Mammary microvascular endothelial cell (primary cell): ENCODE data around the gene VMAC. TPM values are rescaled to one million over a fixed set of nuclear protein-coding genes. Genes with fewer than 3 reads are reported as not detected.

ENCODE experiments used
- total RNA-seq: library from RNA; depleted of rRNA; stranded (reverse); fragments of >200 nt; gene quantifications from 2 replicates; pipeline ENCODE4 v1.2.3, GENCODE V29; 2015

The VMAC gene, protein sequence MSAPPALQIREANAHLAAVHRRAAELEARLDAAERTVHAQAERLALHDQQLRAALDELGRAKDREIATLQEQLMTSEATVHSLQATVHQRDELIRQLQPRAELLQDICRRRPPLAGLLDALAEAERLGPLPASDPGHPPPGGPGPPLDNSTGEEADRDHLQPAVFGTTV
- 2.8 and 3.0 TPM in 2 replicates for total RNA-seq

DNA sequence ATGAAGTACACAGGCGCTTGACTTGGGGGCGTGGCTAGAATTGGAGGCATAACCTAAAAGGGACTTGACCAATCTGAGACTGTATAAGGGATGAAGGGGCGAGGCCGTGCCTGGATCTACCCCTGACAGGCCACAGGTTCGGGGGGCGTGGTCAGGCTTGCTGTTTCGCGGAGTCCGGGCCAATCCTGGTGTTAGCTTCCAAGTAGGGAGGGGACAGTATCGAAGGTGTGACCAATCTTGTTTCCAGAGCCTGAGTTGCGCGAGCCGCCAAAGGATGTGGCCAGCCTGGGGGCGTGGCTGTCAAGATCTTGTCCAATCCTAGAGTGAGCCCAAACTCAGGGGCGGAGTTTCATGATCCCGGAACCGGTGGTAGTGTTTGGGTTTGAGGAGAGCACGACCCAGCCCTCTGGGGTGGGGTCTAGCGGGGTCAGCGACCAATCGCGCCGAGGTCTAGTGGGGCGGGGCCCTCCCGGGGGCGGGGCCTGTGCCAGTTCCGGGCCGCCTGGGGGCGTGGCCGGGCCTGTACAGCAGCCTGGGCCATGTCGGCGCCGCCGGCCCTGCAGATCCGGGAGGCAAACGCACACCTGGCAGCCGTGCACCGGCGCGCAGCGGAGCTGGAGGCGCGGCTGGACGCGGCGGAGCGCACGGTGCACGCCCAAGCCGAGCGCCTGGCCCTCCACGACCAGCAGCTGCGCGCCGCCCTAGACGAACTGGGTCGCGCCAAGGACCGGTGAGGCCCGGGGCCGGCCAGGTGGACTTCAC, at the start of gene VMAC:
TSS of gene VMAC (plus strand) at position 521 of the 762 bp plus-strand sequence. CDS start at position 540, 19 bp downstream.

DNA sequence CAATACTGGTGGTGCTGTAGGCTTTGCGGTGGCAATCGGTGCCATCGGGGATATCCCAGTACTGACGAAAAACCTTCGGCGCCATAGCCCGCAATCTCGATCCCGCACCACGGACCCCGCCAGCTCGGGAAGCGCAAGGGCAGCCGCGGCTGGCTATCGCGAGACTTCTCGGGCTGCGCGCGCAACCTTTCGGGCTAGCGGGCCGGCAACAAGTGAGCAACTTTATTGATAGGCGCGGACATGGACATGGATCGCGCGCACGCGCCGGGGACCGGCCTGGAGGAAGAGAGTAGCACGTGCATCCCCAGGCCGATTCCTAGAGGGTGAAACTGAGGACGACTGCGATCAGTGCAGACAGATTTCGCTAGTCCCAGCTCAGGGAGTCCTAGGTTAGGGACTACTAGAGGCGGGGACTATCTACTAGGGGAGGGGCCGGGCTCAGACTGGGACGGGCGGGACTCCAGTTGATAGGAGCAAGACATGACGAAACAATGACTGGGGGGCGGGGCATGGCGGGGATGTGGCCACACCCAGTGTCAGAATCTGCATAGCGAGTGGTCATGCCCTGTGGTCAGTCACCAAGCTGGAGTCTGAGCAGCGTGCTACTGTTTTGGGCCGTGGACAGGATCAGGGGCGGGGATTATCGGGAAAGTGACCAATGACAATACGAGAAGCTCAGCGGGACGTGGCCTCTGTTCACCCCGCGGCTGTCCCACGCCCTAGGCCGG, 884 bp upstream of the VMAC start, which contains the start of gene NDUFA11:
TSS of gene NDUFA11 (minus strand) at position 167 of the 728 bp plus-strand sequence. CDS start at position 85, 82 bp downstream.

DNA sequence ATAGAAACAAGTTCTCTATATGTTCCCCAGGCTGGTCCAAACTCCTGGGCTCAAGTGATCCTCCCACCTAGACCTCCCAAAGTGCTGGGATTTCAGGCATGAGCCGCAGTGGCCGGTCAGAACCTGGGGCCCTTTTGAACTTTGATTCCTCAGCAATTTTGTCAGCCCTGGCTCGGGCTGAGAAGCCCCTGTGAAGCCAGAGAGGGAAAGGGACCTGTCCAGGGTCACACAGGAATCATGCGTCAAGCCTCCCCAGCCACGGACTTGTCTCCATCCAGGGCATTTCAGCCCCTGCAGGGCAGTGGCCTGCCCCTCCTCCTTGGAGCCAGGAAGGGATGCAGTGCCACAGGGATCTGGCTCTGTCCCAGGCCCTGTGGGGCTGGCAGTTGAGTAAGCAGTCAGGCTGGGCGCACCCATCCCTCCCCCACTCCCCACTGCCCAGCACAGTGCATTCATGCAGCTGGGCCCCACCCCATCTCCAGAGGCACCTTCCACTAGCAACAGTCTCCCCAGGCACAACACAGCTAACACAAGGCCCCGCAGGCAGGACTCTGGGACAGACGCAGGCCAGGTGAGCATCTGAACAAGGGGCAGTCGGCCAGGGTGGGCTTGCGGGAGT, 9.2 kb downstream of the VMAC start, which contains the start of gene CAPS:
TSS of gene CAPS (plus strand) at position 516 of the 619 bp plus-strand sequence. CDS start 153 bp downstream, outside the sequence.

Other genes starting within 250 kb of the VMAC start
- gene MICOS13, start 224.4 kb upstream of the VMAC start, total RNA-seq: 59.6 and 66.4 TPM in 2 replicates
- gene HSD11B1L, start 223.8 kb upstream of the VMAC start, total RNA-seq: 2.6 and 4.5 TPM in 2 replicates
- 1,353 and 1,639 TPM in 2 replicates for gene RPL36, start 214.6 kb upstream of the VMAC start, total RNA-seq
- 115 and 130 TPM in 2 replicates for gene LONP1, start 184.7 kb upstream of the VMAC start, total RNA-seq
- not detected in 2 replicates for gene CATSPERD, start 184.2 kb upstream of the VMAC start, total RNA-seq
- 0.44 and 0.60 TPM in 2 replicates for gene PRR22, start 120.1 kb upstream of the VMAC start, total RNA-seq
- gene DUS3L, start 113.7 kb upstream of the VMAC start, total RNA-seq: 34.8 and 43.3 TPM in 2 replicates
- gene NRTN, start 99.8 kb upstream of the VMAC start, total RNA-seq: not detected in 2 replicates
- not detected in 2 replicates for gene FUT6, start 65.2 kb upstream of the VMAC start, total RNA-seq
- not detected in 2 replicates for gene FUT3, start 53.4 kb upstream of the VMAC start, total RNA-seq
- gene FUT5, start 34.3 kb upstream of the VMAC start, total RNA-seq: not detected in 2 replicates
- 359 and 363 TPM in 2 replicates for gene NDUFA11, start 1.1 kb upstream of the VMAC start, total RNA-seq
- gene CAPS, start 9.4 kb downstream of the VMAC start, total RNA-seq: 0.89 and 1.3 TPM in 2 replicates
- 53.2 and 63.1 TPM in 2 replicates for gene RANBP3, start 73.3 kb downstream of the VMAC start, total RNA-seq
- 3.1 and 3.9 TPM in 2 replicates for gene RFX2, start 205.6 kb downstream of the VMAC start, total RNA-seq
- not detected in 2 replicates for gene ACSBG2, start 230.8 kb downstream of the VMAC start, total RNA-seq